AG04450 (cell line): ENCODE data around the gene CEMIP2. TPM values are rescaled to one million over a fixed set of nuclear protein-coding genes. Genes with fewer than 3 reads are reported as not detected.

Experiments used
- CTCF ChIA-PET: fragments of 300-600, 350-600 bp; formaldehyde crosslinking; extraction: SDS; loops from one replicate; lab custom pipeline; 2022; ENCODE audit warnings: antibody characterized with exemption, inconsistent platforms; lab: Charles Lee
- POLR2A ChIA-PET: fragments of 350-600 bp; formaldehyde crosslinking; extraction: SDS; loops from one replicate; lab custom pipeline; 2021; ENCODE audit warnings: antibody characterized with exemption, inconsistent platforms; lab: Yijun Ruan, JAX
- DNase-seq: peaks from one replicate; pipeline ENCODE4 v3.0.0-alpha.2; 2011; ENCODE audit warnings: low read depth, low spot score
- H3K27ac ChIP-seq: one replicate; pipeline ENCODE4 v1.5.1; 2012; ENCODE audit warnings: low read depth, low read length, control low read depth
- H3K27me3 ChIP-seq: one replicate; pipeline ENCODE4 v1.6.0; 2012; ENCODE audit warnings: low read length; ENCODE audit not compliant: control insufficient read depth, insufficient read depth
- H3K4me3 ChIP-seq: 2 replicates; pipeline ENCODE4 v1.5.1; 2011; ENCODE audit warnings: mild to moderate bottlenecking, low read depth, low read length, control low read depth
- H3K9me3 ChIP-seq: 2 replicates; pipeline ENCODE4 v1.5.1; 2012; ENCODE audit warnings: low read length; ENCODE audit not compliant: control insufficient read depth, insufficient read depth
- polyA plus RNA-seq: library from polyadenylated mRNA; depleted of rRNA; stranded (reverse); fragments of >200 nt; gene quantifications from 2 replicates; pipeline ENCODE4 v1.2.3, GENCODE V29; 2011
- TF ChIP-seq, protein P1 (sequence below): IDR thresholded peaks from 2 replicates; pipeline ENCODE4 v1.5.1; 2011; ENCODE audit warnings: low read depth, low read length, control low read depth, inconsistent platforms

CEMIP2 gene
- polyA plus RNA-seq, 1 experiment, result 54.4 TPM

DNA sequence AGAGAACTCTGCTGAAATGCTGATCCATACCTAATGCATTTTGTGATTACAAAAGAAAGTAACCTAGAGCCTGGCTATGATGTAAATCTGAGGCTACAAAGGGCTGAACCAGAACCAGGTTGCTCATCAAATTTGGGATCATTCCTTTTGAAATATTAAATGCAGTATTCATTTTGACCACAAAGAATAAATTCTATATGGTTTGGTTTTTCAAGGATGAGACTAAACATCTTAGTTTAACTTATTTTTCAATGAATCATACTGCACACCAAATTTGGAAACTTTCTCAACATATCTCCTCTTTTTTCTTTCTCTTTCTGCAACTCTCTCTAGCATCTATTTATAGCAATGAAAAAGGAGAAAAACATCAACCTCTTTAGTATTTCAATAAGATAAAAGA, 46.5 kb downstream of the CEMIP2 start:
- no peaks in the 10 kb centered on the region for H3K9me3 ChIP-seq
- H3K27ac ChIP-seq, result no peak overlapping the region
- TF ChIP-seq, protein P1, sequence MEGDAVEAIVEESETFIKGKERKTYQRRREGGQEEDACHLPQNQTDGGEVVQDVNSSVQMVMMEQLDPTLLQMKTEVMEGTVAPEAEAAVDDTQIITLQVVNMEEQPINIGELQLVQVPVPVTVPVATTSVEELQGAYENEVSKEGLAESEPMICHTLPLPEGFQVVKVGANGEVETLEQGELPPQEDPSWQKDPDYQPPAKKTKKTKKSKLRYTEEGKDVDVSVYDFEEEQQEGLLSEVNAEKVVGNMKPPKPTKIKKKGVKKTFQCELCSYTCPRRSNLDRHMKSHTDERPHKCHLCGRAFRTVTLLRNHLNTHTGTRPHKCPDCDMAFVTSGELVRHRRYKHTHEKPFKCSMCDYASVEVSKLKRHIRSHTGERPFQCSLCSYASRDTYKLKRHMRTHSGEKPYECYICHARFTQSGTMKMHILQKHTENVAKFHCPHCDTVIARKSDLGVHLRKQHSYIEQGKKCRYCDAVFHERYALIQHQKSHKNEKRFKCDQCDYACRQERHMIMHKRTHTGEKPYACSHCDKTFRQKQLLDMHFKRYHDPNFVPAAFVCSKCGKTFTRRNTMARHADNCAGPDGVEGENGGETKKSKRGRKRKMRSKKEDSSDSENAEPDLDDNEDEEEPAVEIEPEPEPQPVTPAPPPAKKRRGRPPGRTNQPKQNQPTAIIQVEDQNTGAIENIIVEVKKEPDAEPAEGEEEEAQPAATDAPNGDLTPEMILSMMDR, result no peak
- H3K4me3 ChIP-seq, result no peak overlapping the region
- ChIA-PET CTCF (interaction anchor here (0.7 kb wide), 1 partner anchor 189 kb away, joined by 3 read pairs; the partner anchor contains the start of gene C9orf85), POLR2A (no interaction called here)
- H3K27me3 ChIP-seq, result no peaks in the 10 kb centered on the region
- no peak for DNase-seq

DNA sequence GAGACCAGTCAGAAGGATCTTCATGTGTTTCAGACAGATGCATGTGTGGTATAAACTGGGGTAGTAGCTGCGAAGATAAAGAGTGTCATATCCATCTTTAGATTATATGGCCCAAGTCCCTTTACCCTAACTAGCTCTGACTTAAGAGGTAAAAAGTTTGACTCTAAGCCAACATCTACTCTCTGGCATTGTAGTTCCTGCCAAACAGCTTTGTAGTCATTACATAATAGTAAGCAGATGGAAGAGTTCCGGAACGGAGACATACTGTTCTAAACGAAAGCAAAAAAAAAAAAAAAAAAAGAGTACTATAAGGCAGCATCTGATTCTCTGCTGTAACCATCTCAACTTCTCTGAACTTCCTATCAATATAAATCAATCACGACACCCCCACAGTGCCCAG, 48.8 kb downstream of the CEMIP2 start:
- Histone ChIP-seq H3K9me3 (no peaks in the 10 kb centered on the region), H3K27me3 (no peaks in the 10 kb centered on the region), H3K27ac (no peak overlapping the region), H3K4me3 (no peak overlapping the region)
- CTCF ChIA-PET, result interaction anchor here (0.6 to 2.6 kb wide), 5 partner anchors 15 to 115 kb away, joined by 3 to 19 read pairs (median 4); no protein-coding TSS in a partner anchor
- TF ChIP-seq, protein P1, result no peak
- DNase-seq, result no peak
- POLR2A ChIA-PET, result interaction anchor here (0.7 kb wide), 1 partner anchor 9 kb away, joined by 9 read pairs; no protein-coding TSS in a partner anchor

DNA sequence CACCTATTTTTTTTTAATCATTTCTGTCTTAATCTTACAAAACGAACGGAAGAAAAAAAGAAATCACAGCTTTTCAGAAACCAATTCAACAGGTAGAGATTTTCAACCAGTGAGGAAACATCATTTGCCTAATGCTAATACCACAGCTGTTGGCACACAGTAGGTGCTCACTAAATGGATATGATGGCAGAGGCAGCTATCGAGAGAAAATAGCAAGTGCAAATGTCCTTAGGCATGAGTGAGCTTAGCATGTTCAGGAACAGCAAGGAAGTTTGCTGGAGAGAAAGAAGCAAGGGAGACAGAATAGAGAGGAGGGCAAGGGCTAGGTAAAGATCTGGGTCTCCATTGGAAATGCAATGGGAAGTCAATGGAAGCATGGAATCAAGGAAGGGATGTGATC, 49.2 kb downstream of the CEMIP2 start:
- TF ChIP-seq, protein P1, result no peak
- Histone ChIP-seq H3K9me3 (no peaks in the 10 kb centered on the region), H3K27ac (no peak overlapping the region), H3K27me3 (no peaks in the 10 kb centered on the region), H3K4me3 (no peak overlapping the region)
- DNase-seq, result no peak
- POLR2A ChIA-PET, result interaction anchor here (0.7 kb wide), 1 partner anchor 9 kb away, joined by 9 read pairs; no protein-coding TSS in a partner anchor
- CTCF ChIA-PET, result interaction anchor here (0.6 to 2.6 kb wide), 5 partner anchors 16 to 115 kb away, joined by 3 to 19 read pairs (median 4); no protein-coding TSS in a partner anchor

DNA sequence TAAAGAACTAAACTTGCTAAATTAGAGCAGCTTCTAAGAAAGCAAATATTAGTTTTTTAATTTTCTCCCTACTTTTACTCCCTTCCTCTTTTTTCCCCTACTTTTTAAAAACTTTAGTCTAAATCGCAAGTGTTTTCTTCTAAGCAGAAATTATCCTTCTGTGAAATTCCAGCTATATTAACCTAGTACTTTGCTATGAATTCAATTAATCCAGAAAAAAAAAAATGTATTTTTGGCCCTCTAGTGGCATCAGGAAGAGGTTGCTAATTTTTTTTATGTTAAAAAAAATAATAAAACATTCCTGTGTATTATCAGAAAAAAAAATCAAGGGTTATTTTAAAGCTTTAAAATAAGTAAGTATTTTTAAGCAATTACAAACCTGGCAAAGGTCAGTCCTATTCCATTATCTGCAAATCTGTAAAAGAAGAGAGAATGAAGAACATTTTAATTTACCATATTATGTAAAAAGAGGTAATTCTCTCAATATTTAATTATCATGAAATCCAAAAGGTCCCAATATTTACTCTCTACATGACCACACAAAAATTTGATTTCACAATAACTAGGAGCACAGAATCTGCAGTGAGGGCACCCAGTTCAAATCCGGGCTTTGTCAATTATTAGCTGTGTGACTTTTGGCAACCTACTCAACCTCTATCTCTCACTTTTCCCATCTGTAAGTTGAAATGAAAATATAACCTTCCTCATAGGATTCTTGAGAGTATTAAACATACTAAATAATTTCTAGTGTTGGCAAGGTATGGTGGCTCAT, 52.0 kb downstream of the CEMIP2 start:
- TF ChIP-seq, protein P1, result peak; percentile 60
- no peak for DNase-seq
- ChIA-PET CTCF (interaction anchor here (0.6 to 3.6 kb wide), 24 partner anchors 9 to 427 kb away, joined by 3 to 80 read pairs (median 6); no protein-coding TSS in a partner anchor), POLR2A (interaction anchor here (1.1 kb wide), 1 partner anchor 50 kb away, joined by 4 read pairs; no protein-coding TSS in a partner anchor)
- H3K4me3 ChIP-seq, result no peak overlapping the region
- H3K27me3 ChIP-seq, result no peaks in the 10 kb centered on the region
- no peaks in the 10 kb centered on the region for H3K9me3 ChIP-seq
- no peak overlapping the region for H3K27ac ChIP-seq

DNA sequence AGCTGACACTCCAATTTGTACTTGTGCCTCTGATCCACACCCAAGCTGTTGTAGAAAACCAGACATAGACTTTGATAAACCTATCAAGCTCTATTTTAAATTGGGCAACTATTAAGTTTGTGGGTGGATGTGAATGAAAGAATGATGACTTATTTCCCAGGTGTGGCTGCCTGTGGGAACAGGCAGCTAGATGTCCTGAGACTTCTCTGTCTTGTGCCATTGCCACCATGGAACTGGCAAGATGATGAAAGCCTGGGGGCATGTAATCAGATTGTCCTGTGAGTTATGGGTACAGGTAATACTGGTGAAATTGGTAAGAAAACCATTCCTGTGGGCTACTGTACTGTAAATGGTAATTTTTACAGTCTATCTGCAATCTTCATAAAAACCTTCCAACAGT, 57.5 kb downstream of the CEMIP2 start:
- H3K27ac ChIP-seq, result no peak overlapping the region
- H3K9me3 ChIP-seq, result no peaks in the 10 kb centered on the region
- H3K27me3 ChIP-seq, result no peaks in the 10 kb centered on the region
- POLR2A ChIA-PET, result no interaction called here
- TF ChIP-seq, protein P1, result no peak
- no peak overlapping the region for H3K4me3 ChIP-seq
- no peak for DNase-seq
- CTCF ChIA-PET, result interaction anchor here (1.0 to 1.8 kb wide), 2 partner anchors 106 to 108 kb away, joined by 3 to 8 read pairs; no protein-coding TSS in a partner anchor
